Hematopoietic multipotent progenitor cell treated with erythropoietin and hydrocortisone succinate and interleukin-3 and kit ligand, for 6 days (in vitro differentiated cells): ENCODE results near the gene SLC9A3.

Experiments
- DNase-seq: peaks from one replicate; pipeline ENCODE4 v3.0.0-alpha.2; 2015

Gene SLC9A3

DNA sequence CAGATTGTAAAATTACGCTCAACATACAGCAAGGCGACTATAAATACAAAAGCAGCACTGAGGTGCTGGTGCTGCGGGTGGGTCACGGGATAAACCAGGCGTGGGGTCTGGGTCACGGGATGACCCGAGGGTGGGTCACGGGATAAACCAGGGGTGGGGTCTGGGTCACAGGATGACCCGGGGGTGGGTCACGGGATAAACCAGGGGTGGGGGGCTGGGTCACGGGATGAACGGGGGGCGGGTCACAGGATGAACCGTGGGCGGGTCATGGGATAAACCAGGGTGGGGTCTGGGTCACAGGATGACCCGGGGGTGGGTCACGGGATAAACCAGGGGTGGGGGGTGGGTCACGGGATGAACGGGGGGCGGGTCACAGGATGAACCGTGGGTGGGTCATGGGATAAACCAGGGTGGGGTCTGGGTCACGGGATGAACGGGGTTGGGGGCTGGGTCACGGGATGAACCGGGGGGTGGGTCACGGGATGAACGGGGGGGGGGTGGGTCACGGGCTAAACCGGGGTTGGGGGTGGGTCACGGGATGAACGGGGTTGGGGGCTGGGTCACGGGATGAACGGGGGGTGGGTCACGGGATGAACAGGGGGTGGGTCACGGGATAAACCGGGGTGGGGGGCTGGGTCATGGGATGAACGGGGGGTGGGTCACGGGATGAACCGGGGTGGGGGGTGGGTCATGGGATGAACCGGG, 30.2 kb upstream of the SLC9A3 start:
- no peak for DNase-seq

DNA sequence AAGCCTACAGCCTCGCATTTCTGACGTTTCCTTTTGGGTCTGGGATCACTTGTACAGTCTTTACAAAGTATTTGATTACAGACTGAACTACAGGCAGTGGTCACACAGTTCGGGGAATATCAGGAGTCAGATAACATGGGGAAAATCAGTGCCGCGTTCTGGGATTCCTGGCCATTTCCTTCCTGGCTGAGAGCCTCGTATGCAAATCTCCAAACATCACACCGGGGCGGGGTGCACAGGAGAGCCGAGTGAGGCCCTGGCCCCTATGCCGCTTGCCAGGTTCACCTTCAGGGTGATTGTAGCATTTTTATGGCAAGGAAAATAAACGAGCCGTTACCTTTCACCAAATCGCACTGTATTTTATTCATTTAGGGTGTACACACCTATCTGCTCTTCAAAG, 29.6 kb upstream of the SLC9A3 start:
- no peak for DNase-seq

- no peak for DNase-seq
Observed at GRCh38 chr5:551406-551805, 27.2 kb upstream of the SLC9A3 start.

DNA sequence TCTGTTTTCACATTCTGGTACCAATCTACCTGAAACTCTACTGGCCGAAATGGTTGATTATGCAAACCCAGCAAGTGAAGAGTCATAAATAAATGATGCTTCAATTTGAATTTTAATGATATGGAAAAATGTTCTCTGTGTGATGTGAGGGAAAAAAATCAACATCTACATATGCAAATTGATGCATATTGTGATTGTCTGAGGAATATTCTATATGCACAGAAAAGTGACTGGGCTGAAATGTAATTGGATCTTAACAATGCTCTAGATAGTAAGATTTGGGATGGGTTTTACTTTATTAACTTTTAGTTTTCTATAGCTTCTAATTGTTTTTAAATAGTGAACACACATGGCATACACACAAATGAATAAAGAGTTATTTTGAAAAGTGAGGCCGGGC, 25.0 kb upstream of the SLC9A3 start:
- DNase-seq, result no peak

- no peak for DNase-seq
Observed at GRCh38 chr5:548256-548655, 24.0 kb upstream of the SLC9A3 start.

DNA sequence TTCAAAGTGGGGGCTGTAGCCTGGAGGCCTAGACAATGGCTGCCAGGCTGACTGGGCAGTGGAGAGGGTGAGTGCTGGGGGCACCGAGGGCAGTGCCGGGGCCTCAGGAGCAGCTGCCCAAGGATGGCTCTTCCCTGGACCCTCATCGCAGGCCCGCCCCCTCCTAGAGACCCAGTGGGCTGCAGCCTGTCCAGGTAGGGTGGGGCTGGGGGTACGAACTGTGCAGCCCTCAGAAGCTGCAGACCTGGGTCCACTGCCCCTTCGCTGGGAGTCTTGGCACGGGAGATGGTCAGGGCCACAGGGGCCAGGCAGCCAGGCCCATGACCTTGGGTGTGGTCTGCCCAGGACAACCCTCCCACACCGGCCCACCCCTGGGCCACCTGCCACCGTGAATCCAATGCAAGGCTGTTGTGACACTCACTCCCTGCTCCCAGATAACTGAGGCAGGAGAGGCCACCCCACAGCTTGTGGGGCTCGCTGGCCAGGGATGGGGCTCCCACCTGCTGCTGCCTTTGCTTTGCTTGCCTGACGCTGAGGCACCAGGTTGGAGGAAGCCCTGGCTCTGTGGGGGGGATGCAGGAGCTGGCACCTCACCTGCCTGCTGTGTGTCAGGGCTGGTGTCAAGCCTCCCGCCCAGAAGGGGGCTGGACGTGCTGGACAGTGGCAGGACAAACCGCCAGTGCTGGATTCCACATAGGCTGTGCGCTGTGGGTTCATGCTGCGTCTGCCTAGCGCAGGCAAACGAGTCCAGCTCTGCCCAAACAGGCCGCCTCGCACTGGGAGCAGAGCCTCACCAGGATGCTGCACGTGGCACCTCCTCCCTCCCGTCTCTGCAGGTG, 23.1 kb upstream of the SLC9A3 start:
- DNase-seq, result no peak

- DNase-seq, result no peak
Observed at GRCh38 chr5:546376-546908, 22.2 kb upstream of the SLC9A3 start.

GRCh38 chr5:545641-546375, 21.6 kb upstream of the SLC9A3 start:
- DNase-seq, result no peak

GRCh38 chr5:544675-545355, 20.6 kb upstream of the SLC9A3 start:
- no peak for DNase-seq

GRCh38 chr5:543755-544674, 19.8 kb upstream of the SLC9A3 start:
- peak; percentile 63 for DNase-seq

DNA sequence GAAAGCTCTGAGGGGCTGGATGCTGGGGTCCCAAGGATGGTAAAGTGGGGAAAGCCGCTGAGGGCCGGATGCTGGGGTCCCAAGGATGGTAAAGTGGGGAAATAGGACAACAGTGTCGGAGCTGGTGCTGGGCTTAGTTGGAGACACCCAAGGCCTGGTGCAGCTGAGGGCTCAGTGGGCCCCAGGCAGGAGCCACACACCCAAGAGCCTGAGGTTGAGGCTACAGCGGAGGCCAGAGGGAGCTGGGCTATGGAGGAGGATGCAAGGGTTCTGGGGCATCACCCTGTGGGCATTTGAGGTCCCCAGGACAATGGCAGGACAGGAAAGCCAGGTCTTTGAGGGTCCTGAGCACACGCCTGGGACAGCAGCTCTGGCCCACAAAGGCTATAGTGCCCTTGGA, 19.1 kb upstream of the SLC9A3 start:
- DNase-seq, result no peak

DNA sequence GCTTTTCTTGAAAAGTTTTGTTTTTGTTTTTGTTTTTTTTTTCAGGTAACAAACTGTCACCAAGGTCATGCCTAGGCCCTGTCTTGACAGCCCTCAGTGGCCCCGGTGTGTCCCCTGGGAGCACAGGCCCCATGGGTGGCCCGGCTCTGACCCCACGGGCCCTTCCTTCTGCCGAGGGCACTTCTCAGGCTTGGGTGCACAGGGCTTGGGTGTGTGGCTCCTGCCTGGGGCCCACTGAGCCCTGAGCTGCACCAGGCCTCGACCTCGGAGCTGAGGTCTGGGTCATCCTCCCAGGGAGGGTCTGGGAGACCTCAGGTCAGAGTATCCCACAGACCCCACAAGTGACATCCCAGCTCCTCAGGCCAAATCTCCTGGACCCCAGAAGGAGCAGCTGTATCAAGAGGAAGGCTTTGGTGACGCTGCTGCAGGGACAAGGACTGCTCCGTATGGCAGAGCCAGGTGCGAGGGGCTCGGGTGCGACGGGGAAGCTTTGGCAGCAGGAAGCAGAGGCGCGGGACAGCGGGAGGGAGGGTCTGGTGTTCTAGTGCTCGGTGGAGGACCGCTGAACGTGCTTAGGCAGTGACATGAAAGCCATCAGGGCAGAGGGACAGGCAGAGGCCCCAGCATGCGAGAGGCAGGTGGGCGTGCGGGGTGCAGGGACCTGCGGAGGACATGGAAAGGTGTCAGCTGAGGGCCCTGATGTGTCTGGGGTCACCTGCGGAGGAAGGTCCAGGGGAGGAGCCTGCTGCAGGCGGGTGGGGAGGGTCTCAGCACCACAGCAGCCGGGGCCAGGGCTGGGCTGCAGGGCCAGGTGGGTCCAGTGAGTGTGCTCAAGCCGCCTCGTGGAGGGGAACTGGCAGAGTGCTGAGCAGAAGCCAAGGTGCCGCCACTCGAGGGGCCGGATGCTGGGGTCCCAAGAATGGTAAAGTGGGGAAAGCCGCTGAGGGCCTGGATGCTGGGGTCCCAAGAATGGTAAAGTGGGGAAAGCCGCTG, 18.4 kb upstream of the SLC9A3 start:
- no peak for DNase-seq

GRCh38 chr5:541539-542318, 17.5 kb upstream of the SLC9A3 start:
- DNase-seq, result no peak

DNA sequence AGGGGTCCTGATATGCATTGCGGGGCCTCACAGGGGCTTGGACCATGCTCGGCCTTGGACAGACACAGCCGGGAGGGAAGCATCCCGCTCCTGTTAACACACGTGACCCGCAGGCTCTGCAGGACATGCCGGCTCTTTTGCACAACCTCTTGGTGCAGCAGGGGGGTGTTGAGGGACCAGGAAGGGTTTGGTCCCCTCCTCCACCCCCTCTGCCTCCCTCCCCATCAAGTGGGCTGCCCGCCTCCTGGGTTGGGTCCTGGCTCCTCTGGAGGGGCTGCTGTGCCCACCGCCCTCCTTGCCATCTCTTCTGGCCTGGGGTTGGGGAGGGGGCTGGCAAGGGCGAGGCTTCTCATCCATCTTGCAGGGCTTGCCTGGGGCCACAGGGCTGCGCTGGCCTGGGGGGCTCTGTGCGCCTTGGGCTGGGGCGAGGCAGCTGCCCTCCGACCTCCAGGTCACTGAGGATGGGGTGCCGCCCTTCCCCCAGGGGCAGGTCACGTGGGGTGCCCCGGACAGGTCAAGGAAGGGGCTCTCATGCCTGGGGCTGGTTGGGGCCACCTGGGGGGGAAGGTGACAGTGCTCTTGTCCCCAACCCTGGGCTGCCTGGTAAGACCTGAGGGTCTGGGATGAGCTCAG, 16.8 kb upstream of the SLC9A3 start:
- no peak for DNase-seq

DNA sequence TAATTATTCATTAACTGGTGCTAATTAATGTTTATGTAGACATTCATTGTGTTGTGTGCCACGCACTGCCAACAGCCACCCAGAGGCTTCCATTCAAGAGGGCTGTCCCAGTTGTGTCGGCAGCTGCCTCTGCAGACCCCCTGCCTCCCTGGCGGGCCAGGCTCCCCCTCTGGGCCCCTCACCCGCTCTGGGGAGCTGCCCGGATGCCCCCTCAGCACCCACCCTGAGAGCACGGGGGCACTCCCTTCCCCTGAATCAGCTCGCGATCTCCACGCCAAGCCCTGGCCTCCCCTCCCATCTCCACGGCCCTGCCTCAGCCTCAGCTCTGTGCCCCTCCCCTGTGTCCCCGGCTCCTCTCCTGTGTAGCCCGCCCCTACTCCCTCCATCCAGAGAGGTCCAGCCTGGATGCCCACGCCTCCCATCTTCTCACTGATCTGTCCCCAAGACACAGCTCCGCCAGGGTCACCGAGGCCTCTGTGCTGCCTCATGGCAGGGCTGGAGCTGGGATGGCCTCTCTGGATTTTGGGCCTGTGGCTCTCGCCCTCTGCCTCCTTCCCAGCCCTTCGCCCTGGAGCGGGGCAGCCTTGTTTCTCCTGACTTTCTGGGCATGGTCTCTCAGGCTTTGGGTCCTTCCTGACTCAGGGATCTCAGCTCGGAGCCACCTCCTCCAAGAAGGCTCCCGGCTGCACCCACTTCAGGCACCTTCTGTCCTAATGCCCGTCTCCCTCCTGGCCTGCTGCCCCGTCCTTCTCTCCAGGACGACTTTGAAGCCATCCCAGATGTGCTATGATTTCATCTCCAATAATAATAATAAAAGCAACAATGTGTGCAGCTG, 16.0 kb upstream of the SLC9A3 start:
- DNase-seq, result no peak

DNA sequence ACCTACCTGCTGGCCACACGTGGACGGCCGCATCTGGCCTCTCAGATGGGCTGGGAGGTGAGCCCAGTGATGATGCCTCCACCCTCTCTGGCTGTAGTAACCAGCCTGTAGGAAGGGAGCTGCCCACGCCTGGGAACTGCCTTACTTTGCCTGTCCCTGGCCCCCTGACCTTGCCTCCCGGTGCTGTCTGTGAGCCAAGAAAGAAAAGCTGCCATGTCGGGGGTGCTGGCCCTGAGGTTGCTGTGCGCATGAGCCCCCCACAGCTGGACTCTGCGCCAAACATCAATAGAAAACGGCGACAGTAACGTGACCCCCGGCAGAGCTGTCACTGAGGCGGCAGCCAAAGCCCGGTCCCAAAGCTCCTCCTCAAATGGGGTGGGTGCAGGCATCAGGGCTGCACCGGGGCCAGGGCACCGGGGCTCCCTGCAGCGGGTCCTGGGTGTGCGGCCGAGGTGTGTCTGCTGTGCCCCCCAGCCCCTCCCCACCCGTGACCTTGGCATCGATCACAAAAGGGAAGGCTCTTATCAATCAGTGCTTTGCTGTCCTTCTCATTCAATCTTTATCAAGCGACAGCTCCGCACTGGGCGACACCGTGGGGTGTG, 15.3 kb upstream of the SLC9A3 start:
- no peak for DNase-seq

DNA sequence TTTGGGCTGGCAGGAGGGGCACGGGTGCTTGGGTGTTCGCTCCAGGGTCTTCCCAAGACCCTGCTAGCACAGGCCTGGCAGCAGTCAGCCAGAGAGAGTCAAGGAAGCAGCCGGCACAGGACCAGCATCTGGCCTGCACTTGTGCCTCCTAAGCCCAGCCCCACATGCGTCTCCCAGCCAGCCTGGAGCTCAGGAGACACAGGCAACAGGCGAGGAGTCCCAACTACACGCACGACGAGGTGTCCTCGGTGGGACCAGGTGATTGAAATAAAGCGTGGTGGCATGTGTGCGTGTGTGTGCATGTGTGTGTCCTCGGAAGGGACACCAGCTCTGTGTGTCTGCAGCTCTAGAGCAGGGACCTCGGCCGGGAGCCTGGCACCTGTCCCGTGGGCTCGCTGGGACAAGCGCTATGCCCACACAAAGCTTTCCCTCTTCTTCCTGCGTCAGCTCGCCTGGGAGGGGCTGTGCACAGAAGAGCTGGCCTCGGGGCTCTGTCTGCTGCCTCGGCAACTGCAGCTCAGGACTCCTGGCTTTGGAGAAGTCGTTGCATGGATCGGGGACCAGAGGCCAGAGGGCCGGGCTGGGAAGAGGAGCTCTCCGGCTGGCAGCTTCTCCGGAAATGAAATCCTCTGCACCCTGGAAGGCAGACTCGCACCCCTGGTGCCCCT, 14.7 kb upstream of the SLC9A3 start:
- no peak for DNase-seq
